T-cell (primary cell): Measurements from ENCODE around the gene PLA2G12A. TPM values are rescaled to one million over a fixed set of nuclear protein-coding genes. Genes with fewer than 3 reads are reported as not detected.
A peak's percentile ranks its signal among the peaks of the same experiment; 100 is the strongest.
"Not testable (repeated sequence)": the region's sequence is repeated elsewhere in the genome, so short reads cannot be mapped to it uniquely, and the experiment has no call there.

Experiments
- ATAC-seq, 4 experiments: fragments of 200-7000 bp in 3 of 4; fragments of 150-1000 bp in 1 of 4; cut with Tn5 transposase; replicated peaks in 1 of 4; 1 replicate in 3 of 4; 2 replicates in 1 of 4; pipeline ENCODE4 v1.10.0; 2021; ENCODE audit warnings: moderate library complexity in 3 of 4, mild to moderate bottlenecking in 2 of 4, moderate number of reproducible peaks in 1 of 4
- CTCF ChIA-PET, 2 donors: fragments of 300-600 bp; sonication (Branson Sonifier 250); formaldehyde crosslinking; loops; one replicate each; lab custom pipeline; 2022; ENCODE audit warnings: antibody characterized with exemption in 2 of 2; lab: Charles Lee
- POLR2A ChIA-PET, 2 donors: fragments of 300-600 bp; sonication (Branson Sonifier 250); formaldehyde crosslinking; loops; one replicate each; lab custom pipeline; 2022; ENCODE audit warnings: antibody characterized with exemption in 2 of 2; lab: Charles Lee
- DNase-seq, 35 experiments: peaks; one replicate each; pipeline versions ENCODE4 v3.0.0 to v3.0.0-alpha.2; 2013 to 2023
- H3K27ac ChIP-seq: one replicate; pipeline ENCODE4 v1.5.1; 2013; ENCODE audit warnings: low read length
- H3K27me3 ChIP-seq, 2 experiments: replicated peaks in 1 of 2; 1 replicate in 1 of 2; 2 replicates in 1 of 2; pipeline versions ENCODE4 v1.6.1 to v1.7.0; 2013; ENCODE audit warnings: low read length in 1 of 2, mixed read lengths in 1 of 2; ENCODE audit not compliant: control insufficient read depth in 2 of 2, insufficient read depth in 2 of 2; ENCODE audit errors: extremely low read depth in 1 of 2
- H3K36me3 ChIP-seq, 2 donors: 1 replicate in 1 of 2; 2 replicates in 1 of 2; pipeline versions ENCODE4 v1.6.1 to v1.7.0; 2013; ENCODE audit warnings: low read length in 1 of 2; ENCODE audit not compliant: control insufficient read depth in 2 of 2, insufficient read depth in 1 of 2; ENCODE audit errors: extremely low read depth in 1 of 2
- H3K4me1 ChIP-seq, 2 experiments: 1 replicate in 1 of 2; 2 replicates in 1 of 2; pipeline versions ENCODE4 v1.6.1 to v1.7.0; 2013; ENCODE audit warnings: low read length in 2 of 2, mixed read lengths in 1 of 2; ENCODE audit not compliant: insufficient read depth in 2 of 2, control insufficient read depth in 1 of 2; ENCODE audit errors: extremely low read depth in 1 of 2
- H3K4me3 ChIP-seq, 2 donors: 1 replicate in 1 of 2; 2 replicates in 1 of 2; pipeline versions ENCODE4 v1.5.1 to v1.7.0; 2013; ENCODE audit warnings: mild to moderate bottlenecking in 2 of 2, low read length in 1 of 2, moderate library complexity in 1 of 2; ENCODE audit not compliant: control insufficient read depth in 1 of 2; ENCODE audit errors: extremely low read depth in 1 of 2
- H3K9me3 ChIP-seq: 2 replicates; pipeline ENCODE4 v1.7.0; 2013
- H3K27ac Mint-ChIP-seq, 2 donors: one replicate each; pipeline ENCODE4 v1.8.0; 2020 to 2021; ENCODE audit warnings: mild to moderate bottlenecking in 2 of 2, mixed read lengths in 2 of 2
- H3K27me3 Mint-ChIP-seq, 2 donors: one replicate each; pipeline ENCODE4 v1.8.0; 2021 to 2022; ENCODE audit warnings: mixed read lengths in 2 of 2
- H3K36me3 Mint-ChIP-seq: one replicate; pipeline ENCODE4 v1.8.0; 2021; ENCODE audit warnings: mixed read lengths
- H3K4me1 Mint-ChIP-seq, 3 donors: one replicate each; pipeline ENCODE4 v1.8.0; 2020 to 2022; ENCODE audit warnings: mixed read lengths in 3 of 3, mild to moderate bottlenecking in 1 of 3
- H3K4me3 Mint-ChIP-seq, 3 donors: one replicate each; pipeline ENCODE4 v1.8.0; 2020 to 2022; ENCODE audit warnings: mild to moderate bottlenecking in 3 of 3, mixed read lengths in 3 of 3, moderate library complexity in 3 of 3
- H3K9me3 Mint-ChIP-seq, 3 donors: one replicate each; pipeline ENCODE4 v1.8.0; 2020 to 2022; ENCODE audit warnings: mixed read lengths in 3 of 3
- WGBS: methylation state at CpG from one replicate; pipeline ENCODE4 v1.1.5; 2013; ENCODE audit warnings: missing lambda C conversion rate; ENCODE audit not compliant: insufficient coverage; 5-methylcytosine and 5-hydroxymethylcytosine counted together
- total RNA-seq, 35 experiments: library from RNA in 6 of 35; stranded (reverse) in 6 of 35; fragments of 120-200 nt in 1 of 35; gene quantifications; one replicate each; pipeline versions ENCODE4 v1.2.1 to v1.2.4 and lab custom pipeline; 2013 to 2026

Gene PLA2G12A
- total RNA-seq, 5 donors from 2014 or later (not counting 1 experiment from before 2014, with no cell fraction given): 11.4 to 20.6 (median 18.1) TPM

- WGBS: 20% methylated on average over 2 of the region's 6 CpGs
- H3K27me3 Mint-ChIP-seq: no peaks in the 10 kb centered on the region
Observed at GRCh38 chr4:109690690-109691410, 39.0 kb downstream of the PLA2G12A start.

GRCh38 chr4:109684727-109685126 is 45.1 kb downstream of the PLA2G12A start:
- Mint-ChIP-seq H3K27ac (peak overlapping the region; percentile 7 to 81), H3K27me3 (no peaks in the 10 kb centered on the region), H3K4me1 (peaks cover 34 to 40% (median 39%) of the 10 kb centered on the region in 3 donors), H3K9me3 (no peaks in the 10 kb centered on the region), H3K36me3 (peaks cover 66% of the 10 kb centered on the region), H3K4me3 (no peak overlapping the region)
- ChIA-PET POLR2A (interaction anchor here in 1 of 2 donors (0.6 kb wide), 1 partner anchor 203 kb away, joined by 3 read pairs; no protein-coding TSS in a partner anchor), CTCF (interaction anchor here in 1 of 2 donors (0.6 kb wide), 1 partner anchor 140 kb away, joined by 3 read pairs; no protein-coding TSS in a partner anchor)
- Histone ChIP-seq H3K36me3 (peaks cover 10 to 55% of the 10 kb centered on the region in 2 donors), H3K4me1 (no peaks in the 10 kb centered on the region), H3K9me3 (no peaks in the 10 kb centered on the region), H3K4me3 (no peak overlapping the region), H3K27me3 (no peaks in the 10 kb centered on the region), H3K27ac (no peak overlapping the region)
- ATAC-seq (no peak), DNase-seq (no peak)

More at GRCh38 chr4:109690690-109691410, 39.0 kb downstream of the PLA2G12A start:
- Mint-ChIP-seq H3K4me1 (peaks cover 36 to 43% (median 41%) of the 10 kb centered on the region in 3 donors), H3K36me3 (peaks cover 49% of the 10 kb centered on the region), H3K4me3 (peak overlapping the region; percentile 8 to 60 (median 21)), H3K27ac (peak overlapping the region; percentile 92), H3K9me3 (no peaks in the 10 kb centered on the region)
- POLR2A ChIA-PET: interaction anchor here (0.5 to 0.9 kb wide), 5 partner anchors 11 to 197 kb away, joined by 3 to 6 read pairs (median 3); no protein-coding TSS in a partner anchor
- no peaks in the 10 kb centered on the region for H3K27me3 ChIP-seq
- H3K4me1 ChIP-seq: peaks cover 14 to 15% of the 10 kb centered on the region in 2 experiments
- no peaks in the 10 kb centered on the region for H3K9me3 ChIP-seq
- H3K27ac ChIP-seq: peak overlapping the region; percentile 48
- ATAC-seq (peak; percentile 81 to 92 (median 88)), DNase-seq (peak in 8 of 35 experiments; percentile 4 to 39 (median 17))
- no peak overlapping the region for H3K4me3 ChIP-seq
- peaks cover 9 to 37% of the 10 kb centered on the region in 2 donors for H3K36me3 ChIP-seq
- CTCF ChIA-PET: interaction anchor here in 1 of 2 donors (0.8 to 1.4 kb wide), 4 partner anchors 15 to 135 kb away, joined by 3 to 5 read pairs (median 3); no protein-coding TSS in a partner anchor

DNA sequence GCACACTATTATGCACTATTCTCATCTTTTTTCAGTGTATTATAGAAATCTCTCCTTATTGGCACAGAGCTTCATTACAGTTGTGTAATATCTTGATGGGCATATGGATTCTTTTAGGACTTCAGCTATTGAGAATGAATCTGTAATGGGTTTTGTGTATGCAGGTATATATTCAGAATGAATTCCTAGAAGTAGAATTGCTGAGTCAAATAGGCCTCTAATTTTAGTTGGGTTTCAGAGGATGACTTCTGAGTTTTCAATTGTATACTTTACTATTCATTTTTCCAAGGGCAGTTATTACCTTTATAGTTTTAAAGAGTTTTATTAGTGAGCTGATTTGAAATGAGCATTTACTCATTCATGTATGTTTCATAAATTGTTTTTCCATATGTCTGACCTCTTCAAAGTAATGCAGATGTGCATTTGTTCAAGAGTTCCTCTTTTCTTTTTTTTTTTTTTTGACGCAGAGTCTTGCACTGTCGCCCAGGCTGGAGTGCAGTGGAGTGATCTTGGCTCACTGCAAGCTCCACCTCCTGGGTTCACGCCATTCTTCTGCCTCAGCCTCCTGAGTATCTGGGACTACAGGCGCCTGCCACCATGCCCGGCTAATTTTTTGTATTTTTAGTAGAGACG is 46.1 kb downstream of the PLA2G12A start:
- 100% methylated on average over 1 of the region's 6 CpGs for WGBS
- no peaks in the 10 kb centered on the region for H3K27me3 Mint-ChIP-seq
- Histone ChIP-seq H3K27me3 (no peaks in the 10 kb centered on the region), H3K9me3 (no peaks in the 10 kb centered on the region), H3K27ac (no peak overlapping the region), H3K36me3 (peaks cover 5 to 48% of the 10 kb centered on the region in 2 donors), H3K4me3 (no peak overlapping the region), H3K4me1 (no peaks in the 10 kb centered on the region)
- ATAC-seq: no peak
- ChIA-PET CTCF (no interaction called here), POLR2A (interaction anchor here (0.6 kb wide), 2 partner anchors 25 to 1007 kb away, joined by 3 read pairs; no protein-coding TSS in a partner anchor)
- H3K4me3 Mint-ChIP-seq: no peak overlapping the region
- peak overlapping the region; percentile 57 to 78 for H3K27ac Mint-ChIP-seq
- H3K9me3 Mint-ChIP-seq: no peaks in the 10 kb centered on the region
- peaks cover 34 to 36% (median 34%) of the 10 kb centered on the region in 3 donors for H3K4me1 Mint-ChIP-seq
- DNase-seq: no peak
- H3K36me3 Mint-ChIP-seq: peaks cover 65% of the 10 kb centered on the region

DNA sequence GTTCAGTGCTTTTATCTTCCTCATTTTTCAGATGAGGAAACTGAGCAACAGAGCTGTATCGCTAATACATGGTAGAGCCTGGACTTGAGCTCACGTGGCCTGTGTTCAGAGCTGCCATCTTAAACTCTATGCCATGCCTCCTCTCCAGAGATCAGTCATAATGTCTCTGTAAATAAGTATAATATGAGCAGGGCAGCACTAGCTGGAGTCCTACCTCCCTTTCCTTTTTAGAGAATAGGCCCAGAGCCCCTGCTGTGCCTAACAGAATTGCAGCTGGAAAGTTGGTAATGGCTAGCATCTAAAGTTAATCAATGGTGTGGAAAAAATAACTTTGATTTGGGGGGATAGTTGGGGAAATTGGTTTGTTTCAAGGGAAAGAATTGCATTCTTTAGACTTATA is 47.0 kb downstream of the PLA2G12A start:
- no CpG with 5 or more reads among the region's 2 CpGs for WGBS
- Mint-ChIP-seq H3K27me3 (no peaks in the 10 kb centered on the region), H3K27ac (peak overlapping the region; percentile 60 to 79), H3K36me3 (peaks cover 60% of the 10 kb centered on the region), H3K4me3 (no peak overlapping the region), H3K9me3 (no peaks in the 10 kb centered on the region), H3K4me1 (peaks cover 34 to 36% (median 34%) of the 10 kb centered on the region in 3 donors)
- Histone ChIP-seq H3K9me3 (no peaks in the 10 kb centered on the region), H3K36me3 (peaks cover 5 to 44% of the 10 kb centered on the region in 2 donors), H3K4me3 (no peak overlapping the region), H3K27ac (no peak overlapping the region), H3K27me3 (no peaks in the 10 kb centered on the region), H3K4me1 (no peaks in the 10 kb centered on the region)
- CTCF ChIA-PET: no interaction called here
- no peak for DNase-seq
- POLR2A ChIA-PET: no interaction called here
- ATAC-seq: no peak

DNA sequence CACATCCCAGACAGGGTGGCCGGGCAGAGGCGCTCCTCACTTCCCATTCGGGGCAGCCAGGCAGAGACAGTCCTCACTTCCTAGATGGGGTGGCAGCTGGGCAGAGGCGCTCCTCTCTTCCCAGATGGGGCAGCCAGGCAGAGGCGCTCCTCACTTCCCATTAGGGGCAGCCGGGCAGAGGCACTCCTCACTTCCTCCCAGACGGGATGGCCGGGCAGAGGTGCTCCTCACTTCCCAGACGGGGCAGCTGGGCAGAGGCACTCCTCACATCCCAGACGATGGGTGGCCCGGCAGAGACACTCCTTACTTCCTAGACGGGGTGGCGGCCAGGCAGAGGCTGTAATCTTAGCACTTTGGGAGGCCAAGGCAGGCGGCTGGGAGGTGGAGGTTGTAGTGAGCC is 50.9 kb downstream of the PLA2G12A start:
- H3K9me3 Mint-ChIP-seq, H3K27me3 Mint-ChIP-seq, CTCF ChIA-PET, H3K27ac Mint-ChIP-seq, POLR2A ChIA-PET, DNase-seq, H3K4me3 Mint-ChIP-seq, H3K9me3 ChIP-seq, H3K27me3 ChIP-seq, ATAC-seq, H3K4me1 ChIP-seq, H3K4me3 ChIP-seq, H3K27ac ChIP-seq: not testable (repeated sequence)
- H3K36me3 ChIP-seq: peaks cover 0 to 30% of the 10 kb centered on the region in 2 donors
- H3K4me1 Mint-ChIP-seq: peaks cover 44 to 47% (median 45%) of the 10 kb centered on the region in 3 donors
- peaks cover 45% of the 10 kb centered on the region for H3K36me3 Mint-ChIP-seq
- 94% methylated on average over 7 of the region's 14 CpGs for WGBS

DNA sequence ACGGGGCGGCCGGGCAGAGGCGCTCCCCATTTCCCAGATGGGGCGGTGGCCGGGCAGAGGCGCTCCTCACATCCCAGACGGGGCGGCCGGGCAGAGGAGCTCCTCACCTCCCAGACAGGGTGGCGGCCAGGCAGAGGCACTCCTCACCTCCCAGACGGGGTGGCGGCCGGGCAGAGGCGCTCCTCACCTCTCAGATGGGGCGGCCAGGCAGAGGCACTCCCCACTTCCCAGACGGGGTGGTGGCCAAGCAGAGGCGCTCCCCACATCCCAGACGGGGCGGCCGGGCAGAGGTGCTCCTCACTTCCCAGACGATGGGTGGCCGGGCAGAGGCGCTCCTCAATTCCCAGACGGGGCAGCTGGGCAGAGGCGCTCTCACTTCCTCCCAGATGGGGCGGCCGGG is 51.4 kb downstream of the PLA2G12A start:
- H3K27ac ChIP-seq, H3K9me3 Mint-ChIP-seq, H3K4me1 ChIP-seq, ATAC-seq, H3K27ac Mint-ChIP-seq, H3K27me3 ChIP-seq, POLR2A ChIA-PET, H3K4me3 ChIP-seq, H3K27me3 Mint-ChIP-seq, CTCF ChIA-PET, H3K9me3 ChIP-seq, H3K4me3 Mint-ChIP-seq, DNase-seq: not testable (repeated sequence)
- H3K4me1 Mint-ChIP-seq: peaks cover 45 to 49% (median 45%) of the 10 kb centered on the region in 3 donors
- WGBS: 96% methylated on average over 15 of the region's 28 CpGs
- peaks cover 0 to 34% of the 10 kb centered on the region in 2 donors for H3K36me3 ChIP-seq
- peaks cover 45% of the 10 kb centered on the region for H3K36me3 Mint-ChIP-seq
